Right atrium auricular region (tissue), 2 donors: ENCODE data around the gene BCAS1. TPM values are rescaled to one million over a fixed set of nuclear protein-coding genes. Genes with fewer than 3 reads are reported as not detected.

Experiments used
- DNase-seq: peaks from one replicate; pipeline ENCODE4 v3.0.0-alpha.2; 2019; ENCODE audit warnings: low spot score
- H3K27ac ChIP-seq, 2 donors: fragments of 200-600 bp; sonication (generic); 1 replicate in 1 of 2; 2 replicates in 1 of 2; pipeline ENCODE4 v1.5.1; 2016 to 2019
- H3K27me3 ChIP-seq, 2 donors: fragments of 200-600 bp; sonication (generic); one replicate each; pipeline versions ENCODE4 v1.5.1 to v1.6.0; 2017 to 2019
- H3K36me3 ChIP-seq: fragments of 200-600 bp; sonication (generic); one replicate; pipeline ENCODE4 v1.5.1; 2016
- H3K4me1 ChIP-seq, 2 donors: fragments of 200-600 bp; sonication (generic); one replicate each; pipeline versions ENCODE4 v1.5.1 to v1.6.0; 2017 to 2019
- H3K4me3 ChIP-seq, 2 donors: fragments of 200-600 bp; sonication (generic); 1 replicate in 1 of 2; 2 replicates in 1 of 2; pipeline ENCODE4 v1.5.1; 2017 to 2019; ENCODE audit warnings: mild to moderate bottlenecking in 1 of 2, moderate library complexity in 1 of 2
- H3K9me3 ChIP-seq, 2 donors: fragments of 200-600 bp; sonication (generic); one replicate each; pipeline ENCODE4 v1.5.1; 2019
- CTCF ChIP-seq, 2 donors: fragments of 200-600 bp; sonication (generic); IDR thresholded peaks; one replicate each; pipeline ENCODE4 v1.5.1; 2019; ENCODE audit warnings: antibody characterized with exemption in 2 of 2
- total RNA-seq, 2 donors: library from RNA; depleted of rRNA; stranded (reverse); fragments of >200 nt; gene quantifications; one replicate each; pipeline ENCODE4 v1.1.0, GENCODE V29; 2016

BCAS1 gene
- total RNA-seq, 2 donors from 2014 or later, result not detected

GRCh38 chr20:53946106-53946505 lies 124.3 kb downstream of the BCAS1 start:
- no peak for DNase-seq
- Histone ChIP-seq H3K27me3 (no peaks in the 10 kb centered on the region), H3K27ac (no peak overlapping the region), H3K4me1 (peaks cover 0 to 23% of the 10 kb centered on the region in 2 donors), H3K4me3 (no peak overlapping the region), H3K36me3 (no peaks in the 10 kb centered on the region), H3K9me3 (no peaks in the 10 kb centered on the region)
- TF ChIP-seq CTCF (IDR thresholded peaks at IDR 0.05), result no peak

- no peak for TF ChIP-seq CTCF (IDR thresholded peaks at IDR 0.05)
- Histone ChIP-seq H3K4me1 (peaks cover 0 to 29% of the 10 kb centered on the region in 2 donors), H3K4me3 (no peak overlapping the region), H3K27ac (no peak overlapping the region), H3K9me3 (no peaks in the 10 kb centered on the region), H3K27me3 (no peaks in the 10 kb centered on the region), H3K36me3 (no peaks in the 10 kb centered on the region)
- no peak for DNase-seq
These were observed 124.9 kb downstream of the BCAS1 start for GRCh38 chr20:53945478-53945877.

GRCh38 chr20:53944796-53945195 lies 125.6 kb downstream of the BCAS1 start:
- Histone ChIP-seq H3K36me3 (no peaks in the 10 kb centered on the region), H3K27me3 (no peaks in the 10 kb centered on the region), H3K4me1 (peaks cover 0 to 33% of the 10 kb centered on the region in 2 donors), H3K4me3 (no peak overlapping the region), H3K27ac (no peak overlapping the region), H3K9me3 (no peaks in the 10 kb centered on the region)
- no peak for DNase-seq
- no peak for TF ChIP-seq CTCF (IDR thresholded peaks at IDR 0.05)

- H3K4me3 ChIP-seq, result peak overlapping the region in 1 of 2 donors; percentile 6
- TF ChIP-seq CTCF (IDR thresholded peaks at IDR 0.05), result peak; percentile 25 to 78
- no peak overlapping the region for H3K27ac ChIP-seq
- H3K9me3 ChIP-seq, result no peaks in the 10 kb centered on the region
- no peaks in the 10 kb centered on the region for H3K27me3 ChIP-seq
- H3K36me3 ChIP-seq, result no peaks in the 10 kb centered on the region
- H3K4me1 ChIP-seq, result peaks cover 0 to 33% of the 10 kb centered on the region in 2 donors
- DNase-seq, result no peak
These were observed 126.7 kb downstream of the BCAS1 start for GRCh38 chr20:53943522-53944291.

GRCh38 chr20:53942973-53943372 lies 127.4 kb downstream of the BCAS1 start:
- no peak overlapping the region for H3K27ac ChIP-seq
- no peaks in the 10 kb centered on the region for H3K9me3 ChIP-seq
- no peak for TF ChIP-seq CTCF (IDR thresholded peaks at IDR 0.05)
- H3K4me3 ChIP-seq, result no peak overlapping the region
- H3K36me3 ChIP-seq, result no peaks in the 10 kb centered on the region
- H3K27me3 ChIP-seq, result no peaks in the 10 kb centered on the region
- no peak for DNase-seq
- peaks cover 0 to 32% of the 10 kb centered on the region in 2 donors for H3K4me1 ChIP-seq

GRCh38 chr20:53942472-53942816 lies 128.0 kb downstream of the BCAS1 start:
- no peak for TF ChIP-seq CTCF (IDR thresholded peaks at IDR 0.05)
- DNase-seq, result no peak
- H3K27ac ChIP-seq, result no peak overlapping the region
- no peak overlapping the region for H3K4me3 ChIP-seq
- H3K9me3 ChIP-seq, result no peaks in the 10 kb centered on the region
- no peaks in the 10 kb centered on the region for H3K27me3 ChIP-seq
- peaks cover 0 to 32% of the 10 kb centered on the region in 2 donors for H3K4me1 ChIP-seq
- no peaks in the 10 kb centered on the region for H3K36me3 ChIP-seq
